ENCODE results near the gene GCLC.

GCLC gene

DNA sequence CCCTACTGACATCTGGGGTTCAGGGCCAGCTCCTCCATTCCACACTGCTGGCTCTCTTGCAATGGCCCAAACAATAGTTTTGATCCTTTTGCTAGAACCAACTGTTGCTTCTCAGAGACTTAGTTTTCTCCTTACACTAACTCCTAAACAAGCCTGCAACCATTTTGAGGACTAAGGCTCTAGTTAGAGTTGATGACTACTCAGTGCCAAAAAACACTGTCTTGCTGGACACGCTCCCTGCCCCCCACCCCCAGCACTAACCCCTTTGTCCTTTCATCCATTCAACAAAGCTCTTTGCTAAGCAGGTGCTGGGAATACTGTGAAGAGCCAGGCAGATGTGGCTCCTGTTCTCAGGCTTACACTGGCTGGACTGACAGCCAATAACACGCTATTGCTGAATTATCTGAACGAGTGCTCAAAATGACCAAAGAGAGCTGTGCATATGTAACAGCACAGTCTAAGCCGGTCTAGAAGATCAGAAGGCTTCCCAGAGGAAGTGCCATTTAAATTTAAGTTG is 17.6 kb downstream of the GCLC start:
- DNase-seq (ENCODE audit: low read depth in 2 of 2, low spot score in 1 of 2) = no peak

DNA sequence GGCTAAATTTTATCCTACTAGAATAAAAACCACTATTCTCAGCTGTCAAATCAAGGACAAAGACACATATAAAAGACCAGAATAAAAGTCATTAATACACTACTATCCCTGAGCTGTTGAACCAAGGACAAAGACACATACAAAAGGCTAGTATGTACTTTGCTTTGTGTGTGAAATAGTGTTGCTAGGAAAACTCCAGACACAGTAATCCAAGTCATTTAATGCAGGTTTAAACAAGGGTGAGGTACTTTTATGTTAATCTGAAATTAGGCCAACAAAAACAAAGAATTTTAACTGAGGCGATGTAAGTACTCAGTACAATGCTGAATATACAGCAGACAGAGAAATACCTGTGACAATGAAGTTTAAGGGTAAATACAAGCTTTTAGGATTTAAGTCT is 18.9 kb downstream of the GCLC start:
- DNase-seq (ENCODE audit: low read depth in 2 of 2, low spot score in 1 of 2) = no peak

DNA sequence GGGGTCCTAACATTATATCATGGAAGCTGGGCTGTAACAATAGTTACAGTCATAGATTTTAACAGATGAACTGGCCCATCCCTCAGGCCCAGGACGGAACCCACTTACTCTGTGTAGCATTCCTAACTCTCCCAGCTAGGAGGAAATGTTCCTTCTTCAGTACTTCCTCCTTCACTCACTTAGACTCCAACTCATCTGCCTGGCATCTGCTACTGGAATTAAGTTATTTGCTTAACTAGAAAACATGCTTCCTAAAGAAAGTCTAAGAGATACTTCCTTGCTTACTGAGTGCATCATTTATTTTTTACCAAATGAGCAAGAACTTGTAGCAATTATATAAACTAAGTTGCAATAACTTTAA is 20.5 kb downstream of the GCLC start:
- no peak for DNase-seq (ENCODE audit: low read depth in 2 of 2, low spot score in 1 of 2)

DNA sequence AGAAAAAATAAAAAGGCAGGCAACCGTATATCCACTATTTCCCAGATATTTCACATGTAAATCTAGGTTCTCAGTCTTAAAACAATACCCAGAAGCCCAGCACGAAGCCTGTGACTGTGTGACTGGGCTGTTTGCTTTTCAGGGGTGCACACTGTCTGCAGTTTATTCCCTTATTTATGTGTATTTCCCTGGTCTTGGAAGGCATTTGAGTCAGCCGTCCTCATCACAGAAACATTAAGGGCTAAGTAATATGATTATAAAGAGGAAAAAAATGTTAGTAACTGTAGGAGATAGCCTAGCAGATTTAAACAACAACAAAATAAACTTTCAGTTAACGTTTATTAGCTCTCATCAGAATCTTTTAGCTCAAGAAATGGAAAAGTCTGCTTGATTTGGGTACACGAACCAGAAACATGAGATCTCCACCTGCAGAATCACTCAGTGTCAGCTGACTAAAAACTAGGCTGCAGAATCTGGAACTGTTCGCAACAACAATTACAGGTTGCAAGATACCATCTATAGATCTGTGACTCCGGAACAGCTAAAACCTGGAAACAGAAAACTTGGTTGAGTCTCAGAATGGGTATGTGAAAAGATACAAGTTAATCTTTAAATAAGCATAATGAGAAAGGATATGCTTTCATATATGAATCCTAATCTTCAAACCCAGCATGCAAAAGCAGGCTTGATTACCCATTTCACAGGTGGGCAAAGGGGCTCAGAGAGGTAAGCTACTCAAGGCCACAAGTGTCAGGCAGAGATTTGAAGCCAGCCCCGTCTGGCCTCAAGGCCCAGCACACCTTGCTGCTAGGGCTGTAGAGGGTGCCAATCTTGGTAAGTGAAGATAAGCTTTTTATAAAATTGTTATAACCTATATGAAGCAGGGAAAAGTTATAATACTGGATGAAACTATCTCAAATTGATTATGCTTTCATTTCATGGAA is 21.1 kb downstream of the GCLC start:
- DNase-seq (ENCODE audit: low read depth in 2 of 2, low spot score in 1 of 2) = no peak

DNA sequence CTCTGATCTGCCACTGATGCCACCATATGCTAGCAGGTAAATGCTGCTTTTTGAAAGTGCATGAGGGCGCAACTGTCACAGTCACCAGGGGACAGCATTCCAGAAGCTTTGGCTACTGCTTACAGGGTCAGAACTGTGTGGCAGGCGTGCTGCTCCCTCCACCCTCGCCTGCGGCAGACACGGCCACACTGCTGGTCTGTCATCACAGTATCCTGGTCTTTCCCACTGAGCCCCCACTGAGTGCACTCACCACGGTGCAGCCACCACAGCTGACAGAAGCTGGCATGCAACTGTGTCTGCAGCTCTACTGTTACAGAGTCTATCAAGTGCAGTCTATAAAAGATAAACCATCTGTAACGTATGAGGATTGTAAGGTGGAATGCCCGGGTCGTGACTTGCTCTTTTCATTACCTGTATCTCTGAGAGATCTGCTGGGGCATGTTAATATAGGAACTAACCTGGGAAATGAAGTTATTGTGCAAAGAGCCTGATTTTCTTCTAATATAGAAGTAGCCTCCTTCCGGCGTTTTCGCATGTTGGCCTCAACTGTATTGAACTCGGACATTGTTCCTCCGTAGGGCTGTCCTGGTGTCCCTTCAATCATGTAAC is 24.5 kb downstream of the GCLC start:
- no peak for DNase-seq (ENCODE audit: low read depth in 2 of 2, low spot score in 1 of 2)

GRCh38 chr6:53518862-53519261 is 26.0 kb downstream of the GCLC start:
- no peak for DNase-seq (ENCODE audit: low read depth in 2 of 2, low spot score in 1 of 2)

GRCh38 chr6:53517021-53517420 is 27.9 kb downstream of the GCLC start:
- no peak for DNase-seq (ENCODE audit: low read depth in 2 of 2, low spot score in 1 of 2)

DNA sequence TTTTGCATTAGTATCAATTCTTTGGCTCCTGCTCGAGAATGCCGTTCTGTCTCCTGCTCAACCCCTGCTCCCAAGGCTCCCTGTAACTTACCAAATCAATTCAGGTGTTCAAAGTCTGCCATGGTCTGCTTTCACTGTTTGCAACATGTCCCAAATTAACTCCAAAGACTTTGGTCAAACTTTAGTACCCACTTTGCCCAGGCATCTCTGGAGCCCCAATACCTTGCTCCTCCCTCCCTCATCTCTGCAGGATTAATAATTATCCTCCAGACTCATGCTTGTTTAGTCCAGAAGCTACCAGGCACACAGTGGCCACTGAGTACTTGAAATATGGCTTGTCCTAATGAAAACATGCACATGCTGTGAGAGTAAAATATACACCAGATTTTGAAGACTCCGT is 30.2 kb downstream of the GCLC start:
- DNase-seq (ENCODE audit: low read depth in 2 of 2, low spot score in 1 of 2) = no peak

DNA sequence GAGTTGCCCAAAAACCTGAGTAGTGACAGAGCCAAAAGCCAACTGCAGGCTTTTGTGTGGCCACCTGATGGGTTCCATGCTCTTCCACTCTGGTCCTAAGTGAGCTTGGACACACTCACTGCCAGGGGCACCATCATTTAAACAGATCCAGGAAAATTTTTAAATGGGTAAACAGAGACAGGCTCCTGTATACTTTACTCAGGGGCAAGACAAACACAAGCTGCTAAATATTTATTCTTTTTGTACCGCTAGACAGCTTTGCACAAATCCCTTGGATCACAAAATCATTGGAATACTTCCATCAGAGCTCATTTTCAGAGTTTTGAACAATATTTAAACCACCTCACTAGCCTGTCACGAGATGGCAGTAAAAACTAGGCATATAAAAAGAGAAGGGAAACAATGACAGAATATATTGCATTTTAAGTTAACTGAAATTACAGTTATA is 31.4 kb downstream of the GCLC start:
- DNase-seq (ENCODE audit: low read depth in 2 of 2, low spot score in 1 of 2) = no peak

DNA sequence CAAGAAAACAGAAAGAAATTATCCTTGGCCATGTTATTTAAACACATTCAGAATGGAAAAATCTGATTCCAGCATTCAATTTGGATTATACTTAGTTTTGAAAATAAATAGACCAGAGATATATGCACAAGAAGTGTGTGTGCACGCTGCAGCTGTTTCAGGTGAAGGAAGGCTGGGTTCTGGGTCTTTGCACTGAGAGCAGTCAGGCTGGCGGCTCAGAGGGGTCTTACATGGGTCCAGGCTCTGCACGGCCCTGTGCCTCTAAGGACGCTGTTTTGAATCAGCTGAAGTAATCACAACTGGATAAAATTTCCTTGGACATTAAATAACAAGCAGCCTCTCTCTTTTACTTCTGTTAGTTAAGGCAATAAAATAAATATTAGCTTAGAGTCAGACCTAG is 31.8 kb downstream of the GCLC start:
- DNase-seq (ENCODE audit: low read depth in 2 of 2, low spot score in 1 of 2) = no peak

DNA sequence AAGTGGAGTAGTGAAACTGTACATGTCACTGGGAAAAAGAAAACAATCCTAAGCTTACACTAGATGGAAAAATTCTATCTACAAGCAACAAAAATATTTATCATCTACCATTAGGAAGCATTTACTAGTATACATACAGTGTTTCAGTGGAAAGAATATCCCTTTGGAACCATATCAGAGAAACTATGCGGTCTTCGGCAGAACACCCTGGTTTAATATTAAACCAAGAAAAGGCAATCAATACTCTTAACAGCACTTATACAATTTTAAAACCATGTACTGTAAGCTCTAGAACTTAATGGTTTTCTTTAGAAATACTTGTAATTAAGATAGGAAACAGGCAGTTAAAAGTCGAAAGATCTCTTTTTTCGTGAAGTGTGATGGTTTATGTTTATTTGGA is 32.3 kb downstream of the GCLC start:
- no peak for DNase-seq (ENCODE audit: low read depth in 2 of 2, low spot score in 1 of 2)

- no peak for DNase-seq (ENCODE audit: low read depth in 2 of 2, low spot score in 1 of 2)
Observed at GRCh38 chr6:53510746-53511145, 34.2 kb downstream of the GCLC start.

DNA sequence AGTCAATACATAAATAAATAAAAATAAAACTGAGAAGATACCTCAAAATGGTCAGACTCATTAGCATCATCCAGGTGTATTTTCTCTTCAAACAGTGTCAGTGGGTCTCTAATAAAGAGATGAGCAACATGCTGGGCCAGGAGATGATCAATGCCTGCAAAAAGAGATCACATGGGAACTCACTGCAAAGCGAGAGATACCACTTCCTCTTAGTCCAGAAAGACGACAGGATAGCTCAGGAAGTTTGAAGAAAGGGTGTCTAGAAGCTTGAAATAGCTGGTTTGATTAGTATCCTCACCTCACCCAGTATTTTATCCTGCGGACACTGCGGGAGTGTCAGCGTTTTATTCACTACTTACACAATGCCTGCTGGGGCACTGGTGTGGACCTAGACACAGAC is 38.0 kb downstream of the GCLC start:
- no peak for DNase-seq (ENCODE audit: low read depth in 2 of 2, low spot score in 1 of 2)

DNA sequence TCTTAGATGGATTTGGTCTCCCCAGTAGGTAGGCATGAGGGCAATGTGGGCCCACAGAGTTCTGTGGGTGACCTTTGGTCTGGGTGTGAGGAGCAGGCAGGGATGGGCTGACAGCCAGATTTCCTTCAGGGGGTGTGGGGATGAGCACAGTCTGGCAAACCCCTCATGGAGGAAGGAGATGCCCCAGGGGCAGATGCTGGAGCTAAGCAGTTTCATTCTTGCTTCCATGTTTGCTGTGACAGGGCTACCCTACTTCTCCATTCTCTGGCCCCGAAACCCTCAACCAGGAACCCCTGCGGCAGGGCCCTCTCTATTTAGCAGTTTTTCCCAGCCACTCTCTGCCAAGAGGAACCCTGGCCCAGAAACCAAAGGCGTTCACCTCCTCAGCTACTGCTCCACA is 40.4 kb downstream of the GCLC start:
- DNase-seq (ENCODE audit: low read depth in 2 of 2, low spot score in 1 of 2) = no peak

DNA sequence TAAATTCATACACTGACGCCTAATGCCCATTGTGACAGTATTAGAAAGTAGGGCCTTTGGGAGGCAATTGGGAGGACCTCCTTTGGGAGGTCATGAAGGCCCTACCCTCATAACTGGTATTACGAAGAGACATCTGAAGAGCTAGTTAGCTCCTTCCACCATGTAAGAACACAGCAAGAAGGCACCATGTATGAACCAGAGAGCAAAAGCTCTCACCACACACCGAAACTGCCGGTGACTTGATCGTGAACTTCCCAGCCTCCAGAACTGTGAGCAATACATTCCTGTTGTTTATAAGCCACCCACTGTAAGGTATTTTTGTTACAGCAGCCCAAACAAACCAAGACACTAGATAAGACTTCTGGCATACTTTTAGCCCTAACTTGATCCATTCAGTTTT is 41.8 kb downstream of the GCLC start:
- DNase-seq (ENCODE audit: low read depth in 2 of 2, low spot score in 1 of 2) = no peak

DNA sequence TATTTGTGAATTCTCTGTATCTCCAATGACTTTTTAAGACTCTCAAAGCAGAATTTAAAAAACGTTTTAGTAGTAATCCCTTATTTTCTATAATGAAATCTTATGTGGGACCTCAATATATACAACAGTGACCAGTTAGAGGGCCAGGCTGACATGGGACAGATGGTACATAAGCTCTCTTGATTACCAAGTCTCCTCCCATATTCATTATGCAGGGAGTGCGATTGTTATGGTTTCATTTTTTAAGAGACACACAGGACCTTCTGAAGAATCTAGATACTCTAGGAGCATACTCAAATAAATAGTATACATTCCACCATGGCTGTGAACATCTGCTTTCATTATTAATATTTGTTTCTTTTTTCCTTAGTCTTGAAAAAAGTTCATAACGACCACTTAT is 43.5 kb downstream of the GCLC start:
- no peak for DNase-seq (ENCODE audit: low read depth in 2 of 2, low spot score in 1 of 2)

DNA sequence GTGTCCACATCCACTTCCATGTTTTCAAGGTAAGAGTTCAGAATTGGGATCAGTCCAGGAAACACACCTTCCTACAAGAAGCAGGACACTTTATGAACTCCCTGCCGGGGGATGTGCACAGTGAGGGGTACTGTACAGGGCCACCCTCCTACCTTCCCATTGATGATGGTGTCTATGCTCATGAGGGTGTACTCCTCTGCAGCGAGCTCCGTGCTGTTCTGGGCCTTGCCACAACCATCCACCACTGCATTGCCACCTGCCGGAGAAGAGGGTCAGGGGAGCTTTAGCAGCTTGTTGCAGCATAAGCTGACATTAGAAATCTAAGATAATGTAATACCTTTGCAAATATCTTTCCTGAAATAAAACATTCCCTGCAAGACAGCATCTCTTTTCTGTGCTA is 44.8 kb downstream of the GCLC start:
- DNase-seq (ENCODE audit: low read depth in 2 of 2, low spot score in 1 of 2) = no peak

GRCh38 chr6:53499094-53499493 is 45.8 kb downstream of the GCLC start:
- no peak for DNase-seq (ENCODE audit: low read depth in 2 of 2, low spot score in 1 of 2)

GRCh38 chr6:53498649-53499048 is 46.3 kb downstream of the GCLC start:
- DNase-seq (ENCODE audit: low read depth in 2 of 2, low spot score in 1 of 2) = no peak

GRCh38 chr6:53497905-53498304 is 47.0 kb downstream of the GCLC start:
- DNase-seq (ENCODE audit: low read depth in 2 of 2, low spot score in 1 of 2) = no peak

DNA sequence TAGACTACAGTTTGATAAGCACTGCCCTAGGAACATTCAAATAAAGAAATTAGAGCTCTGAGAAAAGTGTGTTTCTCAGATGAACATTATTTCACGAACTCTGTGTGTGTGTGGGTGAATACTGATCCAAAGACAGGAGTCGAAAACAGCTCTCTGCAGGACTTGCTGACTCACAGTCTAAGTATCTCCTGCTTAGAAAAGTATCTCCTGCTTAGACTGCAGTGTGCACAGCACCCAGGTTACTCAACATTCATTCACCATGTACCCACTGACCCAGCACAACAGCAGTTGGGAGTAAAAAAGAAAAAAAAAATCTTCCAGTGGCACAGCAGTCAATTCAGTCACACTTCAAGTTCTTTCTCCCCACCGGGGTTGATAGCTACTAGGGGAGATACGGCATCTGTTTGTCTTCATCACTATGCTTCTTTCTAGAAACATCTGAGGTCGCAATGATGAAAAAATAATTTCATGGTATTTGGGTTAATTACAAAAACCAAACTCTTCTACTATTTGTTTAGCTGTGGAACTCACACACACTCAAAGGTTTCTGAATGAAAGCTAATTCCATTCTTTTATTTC is 48.0 kb downstream of the GCLC start:
- no peak for DNase-seq (ENCODE audit: low read depth in 2 of 2, low spot score in 1 of 2)

All from stimulated activated CD8-positive, alpha-beta memory T cell treated with anti-CD3 and anti-CD28 coated beads, Interleukin-4, amount 100 ng/mL, for 4 hours (primary cell).